ENCODE data around the gene ACSBG1. TPM values are rescaled to one million over a fixed set of nuclear protein-coding genes. Genes with fewer than 3 reads are reported as not detected.
A peak's percentile ranks its signal among the peaks of the same experiment; 100 is the strongest.

Gene ACSBG1
- total RNA-seq, 2 experiments from 2014 or later, result 0.30 to 0.41 TPM

DNA sequence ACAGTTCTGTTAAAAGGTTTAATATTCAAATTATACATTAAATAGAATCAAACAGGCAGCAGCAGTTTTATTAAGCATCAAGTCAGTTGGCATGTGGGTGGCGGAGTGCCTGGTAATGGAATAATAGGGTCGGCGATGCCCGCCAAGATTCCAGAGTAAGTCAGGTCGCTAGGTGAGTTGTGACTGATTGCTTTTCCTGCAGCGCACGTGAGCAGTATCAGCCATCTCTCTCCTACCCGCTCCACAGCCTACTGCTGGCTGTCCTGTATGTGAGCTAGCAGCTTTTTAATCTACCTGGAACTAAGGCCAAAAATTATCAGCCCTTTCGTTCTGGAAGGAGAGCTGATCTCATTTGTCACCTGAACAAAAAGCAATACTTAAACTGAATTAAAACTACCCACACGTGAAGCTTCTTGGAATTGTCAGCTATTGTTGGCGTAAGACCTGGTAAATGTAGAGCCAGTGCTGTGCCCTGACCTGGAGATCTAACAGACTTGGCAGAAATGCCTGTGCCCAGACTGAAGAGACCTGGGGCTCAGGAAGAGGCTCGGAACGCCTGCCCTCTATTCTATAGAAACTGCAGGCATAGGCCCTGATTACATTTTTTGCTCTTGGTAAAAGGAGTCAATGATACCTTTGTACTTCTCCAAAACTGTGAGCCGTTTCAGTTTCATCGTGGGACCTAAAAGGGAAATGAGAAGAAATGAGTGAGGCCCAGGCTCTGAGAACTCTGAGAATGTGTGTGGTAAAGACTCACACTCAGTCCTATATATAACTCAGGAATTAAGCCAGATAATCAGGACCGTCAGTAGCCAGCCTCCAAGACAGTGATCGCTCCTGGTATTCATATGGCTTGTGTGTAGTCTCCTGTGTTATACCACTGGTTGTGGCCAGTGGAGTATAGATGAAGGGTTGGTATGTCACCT is 63.3 kb downstream of the ACSBG1 start:
- intact Hi-C loops (cut with micrococcal nuclease; ENCODE audit: unreplicated experiment), result loop anchor here (2.0 kb wide), 1 partner anchor 22 kb away; the partner anchor contains the start of gene IDH3A
- peak overlapping the region; percentile 94 for H3K27ac ChIP-seq (ENCODE audit: low read depth, low read length, poor library complexity, severe bottlenecking)
- ChIA-PET CTCF (ENCODE audit: unreplicated experiment) (interaction anchor here (1.1 kb wide), 1 partner anchor 24 kb away, joined by 6 read pairs; no protein-coding TSS in a partner anchor), POLR2A (interaction anchor here (0.6 to 1.2 kb wide), 3 partner anchors 22 to 161 kb away, joined by 3 to 4 read pairs (median 4); partner anchors contain the start of genes CIB2 and IDH3A)
- H3K4me3 ChIP-seq (ENCODE audit: low read depth, low read length, poor library complexity, severe bottlenecking), result peak overlapping the region; percentile 38
- peak overlapping the region; percentile 65 for H3K4me2 ChIP-seq (ENCODE audit: low read length)
- peaks cover 9% of the 10 kb centered on the region; the same call in 1 of the 2 replicates for H3K9me3 ChIP-seq (ENCODE audit: low read length)
- no peak overlapping the region for H2AFZ ChIP-seq (ENCODE audit: low read length)
- no TSS peak for BruUV-seq (replicated peaks)
- TF ChIP-seq EZH2phosphoT487 (IDR thresholded peaks at IDR 0.05; ENCODE audit: borderline replicate concordance, low read depth, low read length), result no peak
- TF ChIP-seq, protein P1, sequence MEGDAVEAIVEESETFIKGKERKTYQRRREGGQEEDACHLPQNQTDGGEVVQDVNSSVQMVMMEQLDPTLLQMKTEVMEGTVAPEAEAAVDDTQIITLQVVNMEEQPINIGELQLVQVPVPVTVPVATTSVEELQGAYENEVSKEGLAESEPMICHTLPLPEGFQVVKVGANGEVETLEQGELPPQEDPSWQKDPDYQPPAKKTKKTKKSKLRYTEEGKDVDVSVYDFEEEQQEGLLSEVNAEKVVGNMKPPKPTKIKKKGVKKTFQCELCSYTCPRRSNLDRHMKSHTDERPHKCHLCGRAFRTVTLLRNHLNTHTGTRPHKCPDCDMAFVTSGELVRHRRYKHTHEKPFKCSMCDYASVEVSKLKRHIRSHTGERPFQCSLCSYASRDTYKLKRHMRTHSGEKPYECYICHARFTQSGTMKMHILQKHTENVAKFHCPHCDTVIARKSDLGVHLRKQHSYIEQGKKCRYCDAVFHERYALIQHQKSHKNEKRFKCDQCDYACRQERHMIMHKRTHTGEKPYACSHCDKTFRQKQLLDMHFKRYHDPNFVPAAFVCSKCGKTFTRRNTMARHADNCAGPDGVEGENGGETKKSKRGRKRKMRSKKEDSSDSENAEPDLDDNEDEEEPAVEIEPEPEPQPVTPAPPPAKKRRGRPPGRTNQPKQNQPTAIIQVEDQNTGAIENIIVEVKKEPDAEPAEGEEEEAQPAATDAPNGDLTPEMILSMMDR (conservative IDR thresholded peaks at IDR 0.05; ENCODE audit: low read length), result no peak
- H3K36me3 ChIP-seq (ENCODE audit: insufficient read depth, low read length), result peaks cover 70% of the 10 kb centered on the region
- no peaks in the 10 kb centered on the region for H4K20me1 ChIP-seq (ENCODE audit: insufficient read depth, low read length)
- peaks cover 85% of the 10 kb centered on the region for H3K4me1 ChIP-seq (ENCODE audit: insufficient read depth, low read length, poor library complexity, severe bottlenecking)
- DNase-seq (ENCODE audit: low spot score), result peak; percentile 79
- H3K79me2 ChIP-seq (ENCODE audit: insufficient read depth, low read depth, low read length), result peaks cover 10% of the 10 kb centered on the region; the same call in 1 of the 2 replicates
- no peaks in the 10 kb centered on the region for H3K9me2 ChIP-seq (ENCODE audit: insufficient read depth, low read length)

- H3K9me3 ChIP-seq (ENCODE audit: low read length), result peaks cover 9% of the 10 kb centered on the region; the same call in 1 of the 2 replicates
- H3K4me2 ChIP-seq (ENCODE audit: low read length), result peak overlapping the region; percentile 65
- CTCF ChIA-PET (ENCODE audit: unreplicated experiment), result no interaction called here
- DNase-seq (ENCODE audit: low spot score), result peak; percentile 64
- peaks cover 94% of the 10 kb centered on the region for H3K36me3 ChIP-seq (ENCODE audit: insufficient read depth, low read length)
- intact Hi-C loops (cut with micrococcal nuclease; ENCODE audit: unreplicated experiment), result no loop called here
- H2AFZ ChIP-seq (ENCODE audit: low read length), result no peak overlapping the region; the same call in 1 of the 2 replicates
- BruUV-seq (replicated peaks), result no TSS peak
- H4K20me1 ChIP-seq (ENCODE audit: insufficient read depth, low read length), result no peaks in the 10 kb centered on the region
- H3K4me3 ChIP-seq (ENCODE audit: low read depth, low read length, poor library complexity, severe bottlenecking), result peak overlapping the region; percentile 3
- TF ChIP-seq, protein P1 (conservative IDR thresholded peaks at IDR 0.05; ENCODE audit: low read length), result no peak
- no peak for TF ChIP-seq EZH2phosphoT487 (IDR thresholded peaks at IDR 0.05; ENCODE audit: borderline replicate concordance, low read depth, low read length)
- peaks cover 10% of the 10 kb centered on the region; the same call in 1 of the 2 replicates for H3K79me2 ChIP-seq (ENCODE audit: insufficient read depth, low read depth, low read length)
- H3K9me2 ChIP-seq (ENCODE audit: insufficient read depth, low read length), result no peaks in the 10 kb centered on the region
- POLR2A ChIA-PET, result interaction anchor here (1.4 kb wide), 1 partner anchor 13 kb away, joined by 3 read pairs; no protein-coding TSS in a partner anchor
- peak overlapping the region; percentile 94 for H3K27ac ChIP-seq (ENCODE audit: low read depth, low read length, poor library complexity, severe bottlenecking)
- peaks cover 64% of the 10 kb centered on the region for H3K4me1 ChIP-seq (ENCODE audit: insufficient read depth, low read length, poor library complexity, severe bottlenecking)
Observed at GRCh38 chr15:78168608-78169007, 65.8 kb downstream of the ACSBG1 start.

Measured in OCI-LY7 (cell line).